DND-41 (cell line): ENCODE results near the gene STAT5B.
"Not testable (repeated sequence)": the region's sequence is repeated elsewhere in the genome, so short reads cannot be mapped to it uniquely, and the experiment has no call there.

Source experiments
- ATAC-seq: fragments of 200-7000 bp; cut with Tn5 transposase; 3 replicates; pipeline ENCODE4 v1.9.1; 2021; ENCODE audit warnings: low read depth; ENCODE audit not compliant: insufficient read depth
- DNase-seq: peaks from one replicate; pipeline ENCODE4 v3.0.0-alpha.2; 2020
- H2AFZ ChIP-seq: 2 replicates; pipeline ENCODE4 v1.6.0; 2012; ENCODE audit warnings: low read depth, low read length
- H3K27ac ChIP-seq: 2 replicates; pipeline ENCODE4 v1.5.1; 2012; ENCODE audit warnings: low read length, inconsistent platforms
- H3K27me3 ChIP-seq: fragments of 200-600 bp; sonication (generic); 2 replicates; pipeline ENCODE4 v1.6.0; 2012; ENCODE audit warnings: low read length, mild to moderate bottlenecking, inconsistent platforms; ENCODE audit not compliant: insufficient read depth, poor library complexity
- H3K36me3 ChIP-seq: 2 replicates; pipeline ENCODE4 v1.5.1; 2012; ENCODE audit warnings: low read length, inconsistent platforms; ENCODE audit not compliant: insufficient read depth
- H3K4me1 ChIP-seq: 2 replicates; pipeline ENCODE4 v1.5.1; 2012; ENCODE audit warnings: mild to moderate bottlenecking, low read length; ENCODE audit not compliant: insufficient read depth
- H3K4me2 ChIP-seq: 2 replicates; pipeline ENCODE4 v1.6.0; 2012; ENCODE audit warnings: mild to moderate bottlenecking, moderate library complexity, low read length, inconsistent platforms; ENCODE audit not compliant: insufficient read depth
- H3K4me3 ChIP-seq, 2 experiments: fragments of 200-600 bp in 1 of 2; shearing (Covaris generic) in 1 of 2; 2 replicates each; pipeline ENCODE4 v1.5.1; 2012 to 2016; ENCODE audit warnings: inconsistent platforms in 2 of 2, low read length in 2 of 2, mild to moderate bottlenecking in 2 of 2, low read depth in 1 of 2, moderate library complexity in 1 of 2
- H3K79me2 ChIP-seq: 2 replicates; pipeline ENCODE4 v1.6.0; 2012; ENCODE audit warnings: low read length, inconsistent platforms; ENCODE audit not compliant: insufficient read depth
- H3K9ac ChIP-seq: 2 replicates; pipeline ENCODE4 v1.6.0; 2012; ENCODE audit warnings: low read depth, mild to moderate bottlenecking, inconsistent platforms, low read length, moderate library complexity
- H3K9me3 ChIP-seq: 2 replicates; pipeline ENCODE4 v1.5.1; 2012; ENCODE audit warnings: low read length, moderate library complexity, mild to moderate bottlenecking, inconsistent platforms; ENCODE audit not compliant: insufficient read depth, severe bottlenecking
- H4K20me1 ChIP-seq: 2 replicates; pipeline ENCODE4 v1.6.0; 2012; ENCODE audit warnings: low read length; ENCODE audit not compliant: insufficient read depth
- EZH2 ChIP-seq: IDR thresholded peaks from 3 replicates; pipeline ENCODE4 v1.6.1; 2012; ENCODE audit warnings: borderline replicate concordance, low read depth, mild to moderate bottlenecking, moderate library complexity, low read length, inconsistent platforms; ENCODE audit not compliant: severe bottlenecking
- TF ChIP-seq, protein P1 (sequence below): IDR thresholded peaks from 2 replicates; pipeline ENCODE4 v1.5.1; 2012; ENCODE audit warnings: borderline replicate concordance, low read length, moderate library complexity, mild to moderate bottlenecking; ENCODE audit not compliant: poor library complexity, severe bottlenecking; ENCODE audit errors: extremely low read depth

Gene STAT5B

DNA sequence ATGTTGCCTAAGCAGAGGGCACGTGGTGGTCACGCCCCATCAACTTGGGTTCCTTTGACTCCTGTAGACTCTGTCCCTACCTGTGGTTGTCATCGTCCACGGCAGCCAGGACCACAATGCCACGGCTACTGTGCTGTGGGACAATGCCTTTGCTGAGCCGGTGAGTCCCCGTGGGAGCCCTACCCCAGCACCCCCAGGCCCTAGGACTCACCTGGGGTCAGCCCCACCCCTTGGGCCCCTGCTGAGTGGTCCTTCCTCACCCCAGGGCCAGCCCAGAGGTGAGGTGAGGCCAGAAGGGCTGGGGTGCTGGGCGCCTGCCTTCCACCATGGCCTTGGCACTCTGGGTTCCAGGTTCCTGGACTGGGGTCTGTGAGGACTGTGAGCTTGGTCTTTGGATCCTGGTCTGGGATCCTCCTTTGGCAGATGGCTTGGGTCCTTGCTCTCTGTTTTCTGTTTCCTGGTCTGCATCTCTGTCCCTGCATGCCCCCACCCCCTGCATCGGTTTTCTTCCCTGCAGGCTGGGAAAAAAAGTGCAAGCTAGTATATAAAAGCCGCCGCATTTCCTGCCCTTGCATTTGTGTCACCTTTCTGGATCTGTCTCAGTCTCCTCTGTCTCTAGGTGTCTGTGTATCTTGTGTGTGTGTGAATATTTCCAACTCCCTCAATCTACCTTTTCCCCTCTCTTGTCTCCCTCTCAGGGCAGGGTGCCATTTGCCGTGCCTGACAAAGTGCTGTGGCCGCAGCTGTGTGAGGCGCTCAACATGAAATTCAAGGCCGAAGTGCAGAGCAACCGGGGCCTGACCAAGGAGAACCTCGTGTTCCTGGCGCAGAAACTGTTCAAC is 29.6 kb upstream of the STAT5B start:
- TF ChIP-seq EZH2, result no peak
- TF ChIP-seq, protein P1, sequence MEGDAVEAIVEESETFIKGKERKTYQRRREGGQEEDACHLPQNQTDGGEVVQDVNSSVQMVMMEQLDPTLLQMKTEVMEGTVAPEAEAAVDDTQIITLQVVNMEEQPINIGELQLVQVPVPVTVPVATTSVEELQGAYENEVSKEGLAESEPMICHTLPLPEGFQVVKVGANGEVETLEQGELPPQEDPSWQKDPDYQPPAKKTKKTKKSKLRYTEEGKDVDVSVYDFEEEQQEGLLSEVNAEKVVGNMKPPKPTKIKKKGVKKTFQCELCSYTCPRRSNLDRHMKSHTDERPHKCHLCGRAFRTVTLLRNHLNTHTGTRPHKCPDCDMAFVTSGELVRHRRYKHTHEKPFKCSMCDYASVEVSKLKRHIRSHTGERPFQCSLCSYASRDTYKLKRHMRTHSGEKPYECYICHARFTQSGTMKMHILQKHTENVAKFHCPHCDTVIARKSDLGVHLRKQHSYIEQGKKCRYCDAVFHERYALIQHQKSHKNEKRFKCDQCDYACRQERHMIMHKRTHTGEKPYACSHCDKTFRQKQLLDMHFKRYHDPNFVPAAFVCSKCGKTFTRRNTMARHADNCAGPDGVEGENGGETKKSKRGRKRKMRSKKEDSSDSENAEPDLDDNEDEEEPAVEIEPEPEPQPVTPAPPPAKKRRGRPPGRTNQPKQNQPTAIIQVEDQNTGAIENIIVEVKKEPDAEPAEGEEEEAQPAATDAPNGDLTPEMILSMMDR, result no peak
- H3K27me3 ChIP-seq, result no peaks in the 10 kb centered on the region
- no peak overlapping the region for H3K4me3 ChIP-seq
- no peaks in the 10 kb centered on the region for H3K79me2 ChIP-seq
- H3K4me2 ChIP-seq, result no peak overlapping the region
- ATAC-seq (no peak), DNase-seq (no peak)
- no peaks in the 10 kb centered on the region for H3K4me1 ChIP-seq
- no peak overlapping the region for H2AFZ ChIP-seq
- H3K36me3 ChIP-seq, result no peaks in the 10 kb centered on the region
- H3K27ac ChIP-seq, result no peak overlapping the region
- H3K9me3 ChIP-seq, result no peaks in the 10 kb centered on the region
- no peaks in the 10 kb centered on the region for H4K20me1 ChIP-seq
- H3K9ac ChIP-seq, result no peak overlapping the region

DNA sequence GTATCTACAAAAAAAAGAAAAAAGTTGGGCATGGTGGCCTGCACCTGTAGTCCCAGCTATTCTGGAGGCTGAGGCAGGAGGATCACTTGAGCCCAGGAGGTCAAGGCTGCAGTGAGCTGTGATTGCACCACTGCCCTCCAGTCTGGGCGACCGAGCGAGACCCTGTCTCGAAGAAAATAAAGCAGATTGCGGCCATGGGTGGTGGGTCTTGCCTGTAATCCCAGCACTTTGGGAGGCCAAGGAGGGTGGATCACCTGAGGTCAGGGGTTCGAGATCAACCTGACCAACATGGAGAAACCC is 28.8 kb upstream of the STAT5B start:
- not testable (repeated sequence) for H3K79me2 ChIP-seq, H3K27ac ChIP-seq

DNA sequence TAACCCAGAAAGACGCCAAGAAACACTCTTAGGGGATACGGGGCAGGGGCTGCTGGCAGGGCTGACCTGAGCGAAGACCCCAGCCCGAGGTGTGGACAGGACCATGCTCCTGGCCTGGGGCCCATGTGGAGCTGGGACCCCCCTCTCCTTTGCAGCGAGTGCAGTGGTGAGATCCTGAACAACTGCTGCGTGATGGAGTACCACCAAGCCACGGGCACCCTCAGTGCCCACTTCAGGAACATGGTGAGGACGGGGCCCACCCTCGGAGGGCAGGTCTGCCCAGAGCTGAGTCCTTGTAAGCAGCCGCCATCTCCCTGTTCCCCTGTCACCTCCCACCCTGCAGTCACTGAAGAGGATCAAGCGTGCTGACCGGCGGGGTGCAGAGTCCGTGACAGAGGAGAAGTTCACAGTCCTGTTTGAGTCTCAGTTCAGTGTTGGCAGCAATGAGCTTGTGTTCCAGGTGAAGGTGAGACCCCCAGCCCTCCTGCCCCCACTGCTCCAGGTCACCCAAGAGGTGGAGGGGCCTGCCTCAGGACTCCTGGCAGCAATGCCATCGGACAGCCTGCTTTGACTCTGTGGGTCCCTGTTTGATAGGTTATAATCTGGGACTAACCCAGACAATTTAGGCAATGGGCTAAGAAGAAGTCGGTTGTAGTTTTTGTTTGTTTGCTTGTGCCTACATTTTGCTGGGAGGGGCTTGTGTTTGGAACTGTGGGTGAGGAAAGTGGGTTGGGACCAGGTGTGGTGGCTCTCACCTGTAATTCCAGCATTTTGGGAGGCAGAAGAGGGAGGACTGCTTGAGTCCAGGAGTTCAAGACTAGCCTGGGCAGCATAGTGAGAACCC is 28.2 kb upstream of the STAT5B start:
- Histone ChIP-seq H3K79me2 (no peaks in the 10 kb centered on the region), H2AFZ (no peak overlapping the region), H3K9ac (no peak overlapping the region), H3K9me3 (no peaks in the 10 kb centered on the region), H3K4me1 (no peaks in the 10 kb centered on the region), H4K20me1 (no peaks in the 10 kb centered on the region), H3K4me3 (no peak overlapping the region), H3K36me3 (no peaks in the 10 kb centered on the region), H3K27me3 (no peaks in the 10 kb centered on the region), H3K27ac (no peak overlapping the region), H3K4me2 (no peak overlapping the region)
- no peak for DNase-seq
- TF ChIP-seq EZH2, result no peak
- TF ChIP-seq, protein P1, result no peak
- ATAC-seq, result no peak

More for the DNA sequence above, 28.8 kb upstream of the STAT5B start:
- H3K27me3 ChIP-seq, H3K4me2 ChIP-seq, ATAC-seq, H3K9ac ChIP-seq, H3K36me3 ChIP-seq, H3K4me3 ChIP-seq, H2AFZ ChIP-seq, H4K20me1 ChIP-seq, H3K9me3 ChIP-seq, H3K4me1 ChIP-seq, DNase-seq: not testable (repeated sequence)

DNA sequence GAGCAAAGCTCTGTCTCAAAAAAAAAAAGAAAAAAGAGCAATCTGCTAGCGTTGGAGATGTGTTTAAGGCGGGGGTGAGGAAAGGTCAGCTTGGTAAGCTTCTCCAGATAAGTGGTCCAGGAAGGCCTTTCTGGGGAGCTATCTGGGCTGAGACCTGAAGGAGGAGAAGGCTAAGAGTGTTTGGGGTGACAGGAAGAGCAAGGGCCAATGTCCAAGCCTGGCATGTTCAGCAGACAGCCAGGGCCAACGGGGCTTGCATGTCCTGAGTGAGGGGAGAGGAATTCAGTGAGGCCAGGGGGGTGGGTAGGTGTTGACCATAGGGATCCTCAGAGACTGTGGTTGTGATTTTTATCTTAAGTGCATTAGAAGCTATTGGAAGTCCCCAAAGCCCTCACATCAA is 27.5 kb upstream of the STAT5B start:
- TF ChIP-seq EZH2, result no peak
- TF ChIP-seq, protein P1, result no peak

More for the DNA sequence above, 27.5 kb upstream of the STAT5B start:
- H4K20me1 ChIP-seq, result no peaks in the 10 kb centered on the region
- H3K9ac ChIP-seq, result no peak overlapping the region
- H3K27ac ChIP-seq, result no peak overlapping the region
- H3K9me3 ChIP-seq, result no peaks in the 10 kb centered on the region
- H2AFZ ChIP-seq, result no peak overlapping the region
- no peaks in the 10 kb centered on the region for H3K36me3 ChIP-seq
- DNase-seq (no peak), ATAC-seq (no peak)
- H3K27me3 ChIP-seq, result no peaks in the 10 kb centered on the region
- no peak overlapping the region for H3K4me2 ChIP-seq
- no peaks in the 10 kb centered on the region for H3K4me1 ChIP-seq
- no peaks in the 10 kb centered on the region for H3K79me2 ChIP-seq
- H3K4me3 ChIP-seq, result no peak overlapping the region
